HG02763 (cell line): Measurements from ENCODE around the gene GSTM5.
"Not testable (repeated sequence)": the region's sequence is repeated elsewhere in the genome, so short reads cannot be mapped to it uniquely, and the experiment has no call there.

Experiments used
- ATAC-seq: cut with Tn5 transposase; IDR thresholded peaks from one replicate; pipeline ENCODE4 v1.9.1; 2021; ENCODE audit warnings: mild to moderate bottlenecking, moderate library complexity; ENCODE audit not compliant: unreplicated experiment

Gene GSTM5

GRCh38 chr1:109695138-109695537 is 16.9 kb upstream of the GSTM5 start:
- ATAC-seq: not testable (repeated sequence)

- no peak for ATAC-seq
Observed at GRCh38 chr1:109697066-109697465, 15.0 kb upstream of the GSTM5 start.

GRCh38 chr1:109697861-109698260 is 14.2 kb upstream of the GSTM5 start:
- ATAC-seq: not testable (repeated sequence)

- not testable (repeated sequence) for ATAC-seq
Observed at GRCh38 chr1:109702940-109703339, 9.1 kb upstream of the GSTM5 start.

- no peak for ATAC-seq
Observed at GRCh38 chr1:109704173-109704572, 7.9 kb upstream of the GSTM5 start.

- ATAC-seq: no peak
Observed at GRCh38 chr1:109705411-109705810, 6.6 kb upstream of the GSTM5 start.

GRCh38 chr1:109708949-109709348 is 3.1 kb upstream of the GSTM5 start:
- ATAC-seq: not testable (repeated sequence)

GRCh38 chr1:109709822-109710221 is 2.2 kb upstream of the GSTM5 start:
- ATAC-seq: not testable (repeated sequence)

GRCh38 chr1:109712321-109712864 is 342 bp downstream of the GSTM5 start:
- ATAC-seq: no peak

GRCh38 chr1:109713636-109714035 is 1.6 kb downstream of the GSTM5 start:
- ATAC-seq: no peak

GRCh38 chr1:109714661-109715372 is 2.8 kb downstream of the GSTM5 start:
- ATAC-seq: no peak

GRCh38 chr1:109716121-109716520 is 4.1 kb downstream of the GSTM5 start:
- no peak for ATAC-seq

GRCh38 chr1:109716570-109717090 is 4.6 kb downstream of the GSTM5 start:
- ATAC-seq: no peak

GRCh38 chr1:109717729-109718128 is 5.7 kb downstream of the GSTM5 start:
- ATAC-seq: no peak

- no peak for ATAC-seq
Observed at GRCh38 chr1:109718495-109718894, 6.4 kb downstream of the GSTM5 start.

GRCh38 chr1:109719337-109719837 is 7.3 kb downstream of the GSTM5 start:
- ATAC-seq: no peak

GRCh38 chr1:109721042-109721441 is 9.0 kb downstream of the GSTM5 start:
- ATAC-seq: no peak

GRCh38 chr1:109721971-109722370 is 9.9 kb downstream of the GSTM5 start:
- no peak for ATAC-seq

GRCh38 chr1:109722908-109723691 is 11.0 kb downstream of the GSTM5 start:
- ATAC-seq: no peak

GRCh38 chr1:109724933-109725332 is 12.9 kb downstream of the GSTM5 start:
- ATAC-seq: no peak

GRCh38 chr1:109725510-109725909 is 13.5 kb downstream of the GSTM5 start:
- no peak for ATAC-seq

GRCh38 chr1:109726007-109726406 is 14.0 kb downstream of the GSTM5 start:
- ATAC-seq: no peak
